ENCODE data around the gene CSTF3. TPM values are rescaled to one million over a fixed set of nuclear protein-coding genes. Genes with fewer than 3 reads are reported as not detected.
A peak's percentile ranks its signal among the peaks of the same experiment; 100 is the strongest.
"Not testable (repeated sequence)": the region's sequence is repeated elsewhere in the genome, so short reads cannot be mapped to it uniquely, and the experiment has no call there.

The CSTF3 gene
- total RNA-seq, 1 donor from 2014 or later: 16.6 TPM

- H3K36me3 ChIP-seq (ENCODE audit: control insufficient read depth, insufficient read depth, low read length): peaks cover 11% of the 10 kb centered on the region
- H3K27me3 ChIP-seq (ENCODE audit: control insufficient read depth, insufficient read depth, low read length): no peaks in the 10 kb centered on the region
- no peak for DNase-seq (ENCODE audit: low read depth)
- no peak for TF ChIP-seq CTCF (IDR thresholded peaks at IDR 0.05; ENCODE audit: insufficient read depth, low read length, severe bottlenecking)
- H3K4me3 ChIP-seq (ENCODE audit: low read depth, low read length): no peak overlapping the region
- FAIRE-seq: no peak
These were observed 99.1 kb downstream of the CSTF3 start for GRCh38 chr11:33062137-33062536.

GRCh38 chr11:33060271-33060670, 101.0 kb downstream of the CSTF3 start:
- Histone ChIP-seq H3K36me3 (ENCODE audit: control insufficient read depth, insufficient read depth, low read length) (peaks cover 2% of the 10 kb centered on the region), H3K4me3 (ENCODE audit: low read depth, low read length) (no peak overlapping the region), H3K27me3 (ENCODE audit: control insufficient read depth, insufficient read depth, low read length) (no peaks in the 10 kb centered on the region)
- TF ChIP-seq CTCF (IDR thresholded peaks at IDR 0.05; ENCODE audit: insufficient read depth, low read length, severe bottlenecking): no peak
- no peak for FAIRE-seq
- no peak for DNase-seq (ENCODE audit: low read depth)

GRCh38 chr11:33059331-33060007, 101.8 kb downstream of the CSTF3 start:
- FAIRE-seq: peak; percentile 77
- DNase-seq (ENCODE audit: low read depth): peak; percentile 77
- Histone ChIP-seq H3K4me3 (ENCODE audit: low read depth, low read length) (no peak overlapping the region), H3K36me3 (ENCODE audit: control insufficient read depth, insufficient read depth, low read length) (peaks cover 2% of the 10 kb centered on the region), H3K27me3 (ENCODE audit: control insufficient read depth, insufficient read depth, low read length) (no peaks in the 10 kb centered on the region)
- TF ChIP-seq CTCF (IDR thresholded peaks at IDR 0.05; ENCODE audit: insufficient read depth, low read length, severe bottlenecking): no peak

- Histone ChIP-seq H3K27me3 (ENCODE audit: control insufficient read depth, insufficient read depth, low read length) (no peaks in the 10 kb centered on the region), H3K36me3 (ENCODE audit: control insufficient read depth, insufficient read depth, low read length) (peaks cover 2% of the 10 kb centered on the region), H3K4me3 (ENCODE audit: low read depth, low read length) (no peak overlapping the region)
- no peak for DNase-seq (ENCODE audit: low read depth)
- FAIRE-seq: no peak
- TF ChIP-seq CTCF (IDR thresholded peaks at IDR 0.05; ENCODE audit: insufficient read depth, low read length, severe bottlenecking): no peak
These were observed 104.0 kb downstream of the CSTF3 start for GRCh38 chr11:33057284-33057683.

GRCh38 chr11:33055375-33055774, 105.9 kb downstream of the CSTF3 start:
- DNase-seq (ENCODE audit: low read depth): no peak
- Histone ChIP-seq H3K36me3 (ENCODE audit: control insufficient read depth, insufficient read depth, low read length) (peaks cover 2% of the 10 kb centered on the region), H3K27me3 (ENCODE audit: control insufficient read depth, insufficient read depth, low read length) (no peaks in the 10 kb centered on the region), H3K4me3 (ENCODE audit: low read depth, low read length) (no peak overlapping the region)
- FAIRE-seq: no peak
- TF ChIP-seq CTCF (IDR thresholded peaks at IDR 0.05; ENCODE audit: insufficient read depth, low read length, severe bottlenecking): no peak

- Histone ChIP-seq H3K27me3 (ENCODE audit: control insufficient read depth, insufficient read depth, low read length) (no peaks in the 10 kb centered on the region), H3K36me3 (ENCODE audit: control insufficient read depth, insufficient read depth, low read length) (no peaks in the 10 kb centered on the region), H3K4me3 (ENCODE audit: low read depth, low read length) (no peak overlapping the region)
- no peak for FAIRE-seq
- no peak for TF ChIP-seq CTCF (IDR thresholded peaks at IDR 0.05; ENCODE audit: insufficient read depth, low read length, severe bottlenecking)
- DNase-seq (ENCODE audit: low read depth): no peak
These were observed 109.0 kb downstream of the CSTF3 start for GRCh38 chr11:33052231-33052630.

- not testable (repeated sequence) for FAIRE-seq; H3K4me3 ChIP-seq (ENCODE audit: low read depth, low read length); H3K36me3 ChIP-seq (ENCODE audit: control insufficient read depth, insufficient read depth, low read length); DNase-seq (ENCODE audit: low read depth); H3K27me3 ChIP-seq (ENCODE audit: control insufficient read depth, insufficient read depth, low read length)
These were observed 111.5 kb downstream of the CSTF3 start for GRCh38 chr11:33049565-33050408.

GRCh38 chr11:33048701-33049100, 112.6 kb downstream of the CSTF3 start:
- not testable (repeated sequence) for FAIRE-seq; H3K27me3 ChIP-seq (ENCODE audit: control insufficient read depth, insufficient read depth, low read length); H3K4me3 ChIP-seq (ENCODE audit: low read depth, low read length); DNase-seq (ENCODE audit: low read depth); H3K36me3 ChIP-seq (ENCODE audit: control insufficient read depth, insufficient read depth, low read length)
